GM19240 (cell line): Measurements from ENCODE around the gene FOXD4.
"Not testable (repeated sequence)": the region's sequence is repeated elsewhere in the genome, so short reads cannot be mapped to it uniquely, and the experiment has no call there.

Experiments
- DNase-seq: peaks from one replicate; pipeline ENCODE4 v3.0.0; 2011; ENCODE audit warnings: low spot score; ENCODE audit not compliant: insufficient read length

Gene FOXD4

DNA sequence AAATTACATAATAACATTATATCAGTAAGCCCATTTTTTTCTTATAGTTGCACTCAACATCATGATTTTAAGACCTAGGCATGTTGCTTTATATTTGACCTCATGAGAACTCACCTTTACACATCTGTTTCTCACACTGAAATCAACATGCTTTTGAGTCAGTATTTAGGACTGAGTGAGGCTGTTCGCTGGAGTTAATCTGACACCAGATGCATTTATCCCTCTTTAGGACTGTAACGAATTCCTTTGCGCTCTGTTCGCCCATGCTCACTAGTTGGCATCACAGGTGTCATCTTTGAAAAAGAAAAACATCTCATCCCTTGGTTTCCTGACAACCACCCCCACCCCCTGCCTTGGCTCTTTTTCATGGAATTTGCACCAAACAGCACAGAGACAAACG, 24.3 kb downstream of the FOXD4 start:
- DNase-seq, result not testable (repeated sequence)

DNA sequence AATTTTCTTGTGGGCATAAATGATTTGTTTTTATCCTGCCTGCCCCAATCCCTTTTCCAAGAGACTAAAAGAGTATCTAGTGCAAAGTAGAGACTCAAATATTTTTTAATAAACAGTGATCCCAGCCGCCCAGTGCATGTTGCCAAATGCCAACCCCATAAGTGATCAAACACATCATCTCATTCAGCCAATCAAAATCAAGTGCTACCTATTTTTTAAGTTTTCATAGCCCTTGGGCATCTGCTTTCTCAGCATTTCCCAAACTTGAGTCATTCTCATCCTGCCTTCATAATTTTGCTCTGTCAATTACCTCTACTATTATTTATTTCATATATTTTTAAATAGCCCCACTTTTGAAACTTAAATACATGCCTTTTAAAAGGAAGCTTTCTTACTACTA, 27.4 kb downstream of the FOXD4 start:
- not testable (repeated sequence) for DNase-seq

- not testable (repeated sequence) for DNase-seq
These were observed 29.7 kb downstream of the FOXD4 start for GRCh38 chr9:88396-89037.

DNA sequence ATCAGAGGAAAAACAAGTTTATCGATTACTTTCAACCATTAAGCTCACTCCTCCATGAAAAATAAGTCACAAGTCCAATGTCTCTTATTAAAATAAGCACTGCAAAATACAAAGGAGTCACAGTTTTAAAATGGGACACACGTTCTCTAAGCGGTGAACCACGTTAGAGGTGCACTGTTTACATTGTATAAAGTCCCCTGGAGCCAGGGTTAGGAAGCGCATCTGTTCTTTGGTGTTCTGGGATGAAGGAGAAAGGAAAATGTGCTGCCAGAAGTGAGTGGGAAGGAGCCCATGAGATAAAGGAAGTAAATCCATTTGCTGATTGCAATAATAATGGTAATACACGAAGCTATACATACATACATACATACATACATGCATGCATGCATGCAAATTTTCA, 30.4 kb downstream of the FOXD4 start:
- not testable (repeated sequence) for DNase-seq

- DNase-seq, result not testable (repeated sequence)
These were observed 31.1 kb downstream of the FOXD4 start for GRCh38 chr9:87105-87504.

DNA sequence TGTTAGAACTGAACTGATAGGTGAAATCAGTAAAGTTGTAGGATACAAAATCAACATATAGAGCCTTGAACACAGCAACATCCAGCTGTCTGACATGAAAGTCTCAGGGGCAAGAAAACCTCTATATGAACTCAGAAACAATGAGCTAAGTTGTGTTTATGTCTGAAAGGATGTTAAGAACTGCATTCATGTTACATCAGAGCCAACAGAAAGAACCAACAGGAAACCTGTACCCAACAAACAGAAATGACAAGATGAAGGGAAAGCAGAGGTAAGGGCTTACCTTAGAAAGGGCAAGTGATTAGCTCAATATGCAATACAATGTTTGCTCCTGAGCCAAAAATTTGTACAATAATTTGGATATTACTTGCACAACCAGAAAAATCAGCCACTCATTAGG, 31.5 kb downstream of the FOXD4 start:
- not testable (repeated sequence) for DNase-seq

GRCh38 chr9:82932-83689, 35.1 kb downstream of the FOXD4 start:
- DNase-seq, result not testable (repeated sequence)

DNA sequence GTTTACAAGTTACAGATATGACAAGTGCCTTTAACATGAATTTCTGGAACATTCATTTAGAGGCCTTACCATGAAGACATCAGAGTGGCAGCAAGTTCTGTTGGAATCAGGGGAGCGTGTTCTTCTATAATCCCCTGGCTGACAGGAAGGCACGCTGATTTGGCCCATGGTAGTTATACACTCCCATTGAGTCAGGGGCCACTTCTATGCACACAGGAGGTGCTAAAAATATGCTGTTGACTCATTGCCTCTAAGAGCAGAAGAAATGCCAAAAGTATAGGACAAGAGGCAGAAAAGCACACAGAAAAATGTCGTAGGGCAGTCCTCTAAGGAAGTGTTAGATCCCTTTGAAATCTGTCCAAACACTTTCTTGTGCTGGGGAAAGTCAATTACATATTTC, 39.9 kb downstream of the FOXD4 start:
- DNase-seq, result not testable (repeated sequence)

DNA sequence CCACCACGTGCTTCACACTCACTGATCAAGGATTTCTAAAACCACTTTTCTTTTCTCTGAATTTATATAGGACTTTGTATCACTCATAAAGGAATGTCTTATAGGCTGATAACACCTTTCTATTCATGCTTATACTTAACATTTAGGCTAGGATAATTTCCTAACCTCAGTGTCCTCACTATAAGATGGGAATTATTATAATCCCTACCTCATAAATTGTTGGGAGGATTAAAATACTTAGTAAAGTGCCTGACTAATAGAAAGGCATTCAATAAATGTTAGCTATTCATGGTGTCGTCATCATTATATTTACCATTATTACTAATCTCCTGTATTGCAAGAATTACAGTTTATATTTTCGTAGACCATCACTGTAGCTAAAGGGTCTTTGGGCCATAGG, 41.8 kb downstream of the FOXD4 start:
- not testable (repeated sequence) for DNase-seq

DNA sequence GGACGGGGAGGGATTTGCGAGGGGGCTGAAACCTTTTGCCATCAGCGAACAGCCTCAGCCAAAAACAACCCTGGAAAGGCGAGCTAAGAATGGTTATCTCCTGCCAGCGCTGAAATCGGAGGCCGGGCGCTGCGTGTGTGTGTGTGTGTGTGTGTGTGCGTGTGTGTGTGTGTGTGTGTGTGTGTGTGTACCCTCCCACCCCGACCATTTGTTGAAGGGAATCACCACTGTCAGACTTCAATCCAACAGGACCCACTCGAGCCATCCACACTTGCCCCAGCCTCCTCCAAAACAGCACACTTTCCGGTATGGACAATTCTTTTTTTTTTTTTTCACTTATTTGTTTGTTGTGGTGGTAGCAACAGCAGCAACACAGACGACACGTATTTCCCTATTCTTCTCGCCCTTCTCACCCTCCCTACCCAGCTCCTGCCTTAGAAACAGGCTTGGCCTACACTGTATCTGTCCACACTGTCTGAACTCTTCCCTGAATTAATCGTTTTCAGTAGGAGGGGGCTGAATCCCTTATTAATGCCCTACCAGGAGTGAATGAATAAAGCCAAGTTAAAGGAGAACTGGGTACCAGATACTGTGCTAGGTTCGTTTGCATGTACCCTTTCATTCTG, 44.2 kb downstream of the FOXD4 start:
- not testable (repeated sequence) for DNase-seq

DNA sequence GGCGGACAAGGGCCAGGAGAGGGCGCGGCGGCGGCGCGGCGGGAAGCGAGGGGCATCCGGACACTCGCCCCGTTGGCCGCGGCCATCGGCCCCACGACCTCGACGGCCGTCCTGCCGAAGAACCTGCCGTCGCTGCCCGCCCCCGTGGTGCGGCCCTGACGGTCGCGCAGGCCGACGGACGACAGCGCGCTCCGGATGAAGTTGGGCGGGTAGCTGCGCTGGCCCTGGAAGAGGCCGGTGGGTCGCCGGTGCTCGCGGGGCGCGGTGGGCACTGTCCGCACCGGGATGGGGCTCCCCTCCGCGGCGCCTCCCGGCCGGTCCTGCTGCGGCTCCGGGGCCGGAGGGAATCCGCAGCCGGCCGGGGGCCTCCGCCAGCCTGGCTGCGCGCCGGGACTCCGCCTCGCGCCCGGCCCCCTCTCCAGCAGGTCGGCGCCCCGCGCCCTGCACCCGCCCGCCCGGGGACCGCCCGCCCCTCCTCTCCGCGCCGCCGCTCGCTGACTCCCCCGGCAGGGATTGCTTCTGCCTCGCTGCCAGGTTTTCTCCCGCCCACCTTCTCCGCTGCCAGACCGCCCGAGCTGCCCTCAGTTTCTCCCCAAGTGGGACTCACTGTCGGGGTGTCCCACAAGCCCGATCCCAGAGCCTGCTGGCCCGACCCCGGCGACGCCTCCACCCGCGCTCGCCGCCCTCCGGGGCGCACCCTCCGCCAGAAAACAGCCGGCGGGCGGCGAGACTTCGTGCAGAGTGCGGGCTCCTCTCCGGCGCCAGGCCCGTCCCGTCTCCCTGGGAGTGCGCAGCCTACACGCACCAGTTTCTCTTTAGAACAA, 44.9 kb downstream of the FOXD4 start:
- DNase-seq, result not testable (repeated sequence)
